Measurements from ENCODE around the gene NHERF2. TPM values are rescaled to one million over a fixed set of nuclear protein-coding genes. Genes with fewer than 3 reads are reported as not detected.

NHERF2 gene
- polyA plus RNA-seq, 1 experiment, result 107 TPM

DNA sequence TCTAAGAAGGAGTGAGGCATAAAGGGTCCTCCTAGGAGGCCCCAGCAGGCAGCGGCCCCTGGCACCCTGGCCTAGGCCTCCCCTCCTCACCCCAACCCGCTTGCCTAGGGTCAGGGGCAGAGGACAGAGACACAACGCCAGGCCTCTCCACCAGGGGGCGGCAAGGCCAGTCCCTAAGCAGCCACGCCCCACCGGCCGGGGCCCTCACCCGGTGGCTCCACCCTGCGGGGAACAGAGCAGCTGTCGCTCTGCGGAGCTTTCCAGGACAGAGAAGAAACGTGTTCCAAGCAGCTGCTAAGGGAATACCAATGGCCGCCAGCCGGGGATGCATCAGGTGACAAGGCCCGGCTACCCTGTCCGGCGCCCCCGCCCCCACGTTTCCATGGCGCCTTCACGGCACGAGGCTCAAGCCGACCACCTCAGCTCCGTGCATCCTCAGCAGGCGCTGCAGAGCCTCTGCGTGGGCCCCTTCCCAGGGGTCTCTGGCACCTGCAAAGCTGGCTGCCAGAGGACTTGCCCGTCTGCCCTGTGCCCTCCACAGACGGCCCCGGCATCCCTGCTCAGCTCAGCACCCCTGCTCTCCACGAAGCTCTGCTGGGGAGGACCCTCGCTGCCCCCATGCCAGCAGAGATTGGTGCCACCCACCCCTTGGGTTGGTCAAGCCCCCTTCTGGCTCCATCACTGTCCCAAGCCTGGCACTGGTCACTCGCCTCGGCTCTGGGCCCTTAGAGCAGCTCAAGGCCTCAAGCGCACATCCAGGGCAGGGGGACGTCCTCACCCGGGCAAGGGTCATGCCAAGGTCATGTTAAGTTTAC lies 22.7 kb upstream of the NHERF2 start:
- TF ChIP-seq, protein P1, sequence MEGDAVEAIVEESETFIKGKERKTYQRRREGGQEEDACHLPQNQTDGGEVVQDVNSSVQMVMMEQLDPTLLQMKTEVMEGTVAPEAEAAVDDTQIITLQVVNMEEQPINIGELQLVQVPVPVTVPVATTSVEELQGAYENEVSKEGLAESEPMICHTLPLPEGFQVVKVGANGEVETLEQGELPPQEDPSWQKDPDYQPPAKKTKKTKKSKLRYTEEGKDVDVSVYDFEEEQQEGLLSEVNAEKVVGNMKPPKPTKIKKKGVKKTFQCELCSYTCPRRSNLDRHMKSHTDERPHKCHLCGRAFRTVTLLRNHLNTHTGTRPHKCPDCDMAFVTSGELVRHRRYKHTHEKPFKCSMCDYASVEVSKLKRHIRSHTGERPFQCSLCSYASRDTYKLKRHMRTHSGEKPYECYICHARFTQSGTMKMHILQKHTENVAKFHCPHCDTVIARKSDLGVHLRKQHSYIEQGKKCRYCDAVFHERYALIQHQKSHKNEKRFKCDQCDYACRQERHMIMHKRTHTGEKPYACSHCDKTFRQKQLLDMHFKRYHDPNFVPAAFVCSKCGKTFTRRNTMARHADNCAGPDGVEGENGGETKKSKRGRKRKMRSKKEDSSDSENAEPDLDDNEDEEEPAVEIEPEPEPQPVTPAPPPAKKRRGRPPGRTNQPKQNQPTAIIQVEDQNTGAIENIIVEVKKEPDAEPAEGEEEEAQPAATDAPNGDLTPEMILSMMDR (IDR thresholded peaks at IDR 0.05; ENCODE audit: insufficient read depth, low read depth, low read length), result peak; percentile 98
- H3K36me3 ChIP-seq (ENCODE audit: control insufficient read depth, insufficient read depth, low read length), result peaks cover 50% of the 10 kb centered on the region
- H3K4me3 ChIP-seq (ENCODE audit: low read depth, low read length), result no peak overlapping the region
- H3K27me3 ChIP-seq (ENCODE audit: control insufficient read depth, insufficient read depth, low read length), result no peaks in the 10 kb centered on the region
- peak; percentile 12 for DNase-seq (ENCODE audit: low read depth)
- ChIA-PET CTCF (interaction anchor here (0.6 to 4.1 kb wide), 29 partner anchors 8 to 156 kb away, joined by 3 to 30 read pairs (median 4); partner anchors contain the start of genes MSRB1, NPW, NTHL1 and PKD1), POLR2A (no interaction called here)

DNA sequence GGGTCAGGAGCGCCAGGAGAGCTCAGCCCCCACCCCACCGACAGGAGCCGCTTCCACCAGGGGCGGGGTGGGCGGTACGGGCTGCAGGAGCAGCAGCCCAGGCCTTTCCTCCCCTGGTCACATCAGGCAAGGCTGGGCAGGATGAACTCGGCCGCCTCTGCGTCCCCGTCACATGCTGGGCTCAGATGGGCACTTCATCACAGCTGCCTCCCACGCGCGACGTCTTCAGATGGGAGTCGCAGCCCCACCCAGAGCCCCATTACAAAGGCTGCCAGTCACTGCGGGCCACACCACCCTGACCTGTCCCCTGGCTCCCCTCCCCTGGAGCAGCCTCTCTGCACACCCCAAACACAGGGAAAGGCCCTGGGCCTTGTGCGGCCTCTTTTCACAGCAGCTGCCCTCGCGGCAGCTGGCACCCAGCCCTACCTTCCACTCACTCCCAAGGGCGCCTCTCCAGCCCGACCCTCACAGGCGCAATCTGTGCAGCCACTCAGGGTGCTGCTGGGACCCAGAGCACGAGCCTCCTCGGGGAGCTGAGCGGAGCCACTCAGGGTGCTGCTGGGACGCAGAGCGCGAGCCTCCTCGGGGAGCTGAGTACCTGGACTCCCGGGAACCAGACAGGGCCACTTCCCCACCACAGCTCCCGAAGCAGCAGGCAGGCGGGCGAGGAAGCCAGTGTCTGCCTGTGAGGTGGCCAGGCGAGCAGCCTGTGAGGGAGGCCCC lies 21.7 kb upstream of the NHERF2 start:
- H3K27me3 ChIP-seq (ENCODE audit: control insufficient read depth, insufficient read depth, low read length), result no peaks in the 10 kb centered on the region
- DNase-seq (ENCODE audit: low read depth), result no peak
- H3K4me3 ChIP-seq (ENCODE audit: low read depth, low read length), result no peak overlapping the region
- CTCF ChIA-PET, result interaction anchor here (0.9 to 4.1 kb wide), 12 partner anchors 8 to 142 kb away, joined by 4 to 30 read pairs (median 6); partner anchors contain the start of gene NPW
- peaks cover 42% of the 10 kb centered on the region for H3K36me3 ChIP-seq (ENCODE audit: control insufficient read depth, insufficient read depth, low read length)
- TF ChIP-seq, protein P1 (IDR thresholded peaks at IDR 0.05; ENCODE audit: insufficient read depth, low read depth, low read length), result no peak
- POLR2A ChIA-PET, result no interaction called here

- POLR2A ChIA-PET, result no interaction called here
- no peak for DNase-seq (ENCODE audit: low read depth)
- Histone ChIP-seq H3K36me3 (ENCODE audit: control insufficient read depth, insufficient read depth, low read length) (peaks cover 38% of the 10 kb centered on the region), H3K27me3 (ENCODE audit: control insufficient read depth, insufficient read depth, low read length) (no peaks in the 10 kb centered on the region), H3K4me3 (ENCODE audit: low read depth, low read length) (no peak overlapping the region)
- TF ChIP-seq, protein P1 (IDR thresholded peaks at IDR 0.05; ENCODE audit: insufficient read depth, low read depth, low read length), result no peak
- CTCF ChIA-PET, result interaction anchor here (3.8 kb wide), 1 partner anchor 17 kb away, joined by 20 read pairs; no protein-coding TSS in a partner anchor
Measured at GRCh38 chr16:2005646-2006045, 21.1 kb upstream of the NHERF2 start.

DNA sequence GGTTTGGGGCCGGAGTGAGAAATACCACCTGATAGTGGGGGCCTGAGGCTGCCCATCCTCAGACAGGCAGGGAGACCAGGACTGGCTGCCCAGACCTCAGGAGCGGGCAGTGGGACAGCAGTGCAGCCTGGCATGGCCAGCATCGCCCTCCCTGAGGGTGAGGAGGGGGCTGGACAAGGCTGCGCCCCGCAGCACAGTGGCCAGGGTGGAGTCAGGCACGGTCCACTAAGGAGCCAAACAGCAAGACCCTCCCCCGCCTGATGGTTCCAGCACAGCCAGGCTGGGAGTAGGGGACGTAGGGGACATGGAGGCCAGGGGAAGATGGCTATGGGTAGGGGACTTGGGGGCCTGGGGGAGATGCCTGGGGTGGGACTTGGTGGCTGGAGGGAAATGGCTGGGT lies 20.4 kb upstream of the NHERF2 start:
- peaks cover 32% of the 10 kb centered on the region for H3K36me3 ChIP-seq (ENCODE audit: control insufficient read depth, insufficient read depth, low read length)
- no peak overlapping the region for H3K4me3 ChIP-seq (ENCODE audit: low read depth, low read length)
- CTCF ChIA-PET, result interaction anchor here (3.8 kb wide), 1 partner anchor 17 kb away, joined by 20 read pairs; no protein-coding TSS in a partner anchor
- POLR2A ChIA-PET, result no interaction called here
- TF ChIP-seq, protein P1 (IDR thresholded peaks at IDR 0.05; ENCODE audit: insufficient read depth, low read depth, low read length), result no peak
- no peak for DNase-seq (ENCODE audit: low read depth)
- no peaks in the 10 kb centered on the region for H3K27me3 ChIP-seq (ENCODE audit: control insufficient read depth, insufficient read depth, low read length)

Measured in BJ (cell line).